LHCN-M2 (cell line): Measurements from ENCODE around the gene FUT6. TPM values are rescaled to one million over a fixed set of nuclear protein-coding genes. Genes with fewer than 3 reads are reported as not detected.

Source experiments
- DNase-seq: peaks from one replicate; pipeline ENCODE4 v3.0.0-alpha.2; 2012; ENCODE audit warnings: low read depth
- total RNA-seq: library from RNA; depleted of rRNA; stranded (reverse); fragments of >200 nt; gene quantifications from 2 replicates; pipeline ENCODE4 v1.2.3, GENCODE V29; 2014

FUT6 gene
- total RNA-seq, 1 experiment from 2014 or later: not detected

DNA sequence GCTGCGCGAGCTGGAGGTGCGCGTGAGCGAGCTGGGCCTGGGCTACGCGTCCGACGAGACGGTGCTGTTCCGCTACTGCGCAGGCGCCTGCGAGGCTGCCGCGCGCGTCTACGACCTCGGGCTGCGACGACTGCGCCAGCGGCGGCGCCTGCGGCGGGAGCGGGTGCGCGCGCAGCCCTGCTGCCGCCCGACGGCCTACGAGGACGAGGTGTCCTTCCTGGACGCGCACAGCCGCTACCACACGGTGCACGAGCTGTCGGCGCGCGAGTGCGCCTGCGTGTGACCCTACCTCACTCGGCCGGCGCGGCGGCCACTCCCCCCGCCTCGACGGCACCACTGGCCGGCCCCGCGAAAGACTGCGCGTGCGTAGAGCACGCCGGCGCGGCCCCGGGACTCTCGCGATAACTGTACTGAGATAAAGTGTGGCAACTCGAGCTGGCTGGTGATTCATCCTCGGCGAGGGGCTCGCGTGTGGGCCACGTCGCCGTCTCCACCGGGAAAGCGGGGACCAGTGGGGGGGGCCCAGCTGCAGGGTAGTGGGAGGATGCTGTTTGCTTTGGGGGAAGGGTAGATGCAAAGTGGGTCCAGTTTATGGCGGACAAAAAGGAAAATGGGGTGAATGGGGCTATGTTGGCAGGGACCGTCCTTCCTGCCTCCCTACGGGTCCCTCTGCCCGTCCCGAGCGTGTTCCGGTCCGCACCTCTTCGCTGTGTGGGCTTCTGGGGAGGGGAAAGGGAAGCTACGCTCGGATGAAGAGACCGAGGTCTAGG, 11.4 kb downstream of the FUT6 start:
- DNase-seq: peak; percentile 49

DNA sequence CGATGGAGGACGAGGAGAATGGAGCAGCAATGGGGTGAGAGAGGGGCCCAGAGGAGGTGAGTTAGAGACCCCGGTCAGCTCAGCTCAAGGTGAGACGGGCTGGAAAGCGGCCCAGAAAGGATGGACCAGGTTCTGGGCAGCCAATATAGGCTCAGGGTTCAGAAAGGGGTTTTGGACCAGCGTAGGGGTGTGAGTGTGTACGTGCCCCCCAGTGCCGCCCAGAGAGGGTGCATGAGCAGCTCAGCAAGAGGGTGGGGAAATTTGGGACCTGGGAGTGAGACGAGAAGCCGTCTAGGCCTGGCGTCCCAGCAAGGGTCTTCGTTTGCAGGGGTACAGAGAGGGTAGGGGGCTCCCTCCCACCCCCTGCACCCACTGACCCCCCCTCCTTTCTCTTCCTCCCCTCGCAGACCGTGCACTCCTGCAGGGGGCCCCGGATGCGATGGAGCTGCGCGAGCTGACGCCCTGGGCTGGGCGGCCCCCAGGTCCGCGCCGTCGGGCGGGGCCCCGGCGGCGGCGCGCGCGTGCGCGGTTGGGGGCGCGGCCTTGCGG, 12.1 kb downstream of the FUT6 start:
- no peak for DNase-seq

DNA sequence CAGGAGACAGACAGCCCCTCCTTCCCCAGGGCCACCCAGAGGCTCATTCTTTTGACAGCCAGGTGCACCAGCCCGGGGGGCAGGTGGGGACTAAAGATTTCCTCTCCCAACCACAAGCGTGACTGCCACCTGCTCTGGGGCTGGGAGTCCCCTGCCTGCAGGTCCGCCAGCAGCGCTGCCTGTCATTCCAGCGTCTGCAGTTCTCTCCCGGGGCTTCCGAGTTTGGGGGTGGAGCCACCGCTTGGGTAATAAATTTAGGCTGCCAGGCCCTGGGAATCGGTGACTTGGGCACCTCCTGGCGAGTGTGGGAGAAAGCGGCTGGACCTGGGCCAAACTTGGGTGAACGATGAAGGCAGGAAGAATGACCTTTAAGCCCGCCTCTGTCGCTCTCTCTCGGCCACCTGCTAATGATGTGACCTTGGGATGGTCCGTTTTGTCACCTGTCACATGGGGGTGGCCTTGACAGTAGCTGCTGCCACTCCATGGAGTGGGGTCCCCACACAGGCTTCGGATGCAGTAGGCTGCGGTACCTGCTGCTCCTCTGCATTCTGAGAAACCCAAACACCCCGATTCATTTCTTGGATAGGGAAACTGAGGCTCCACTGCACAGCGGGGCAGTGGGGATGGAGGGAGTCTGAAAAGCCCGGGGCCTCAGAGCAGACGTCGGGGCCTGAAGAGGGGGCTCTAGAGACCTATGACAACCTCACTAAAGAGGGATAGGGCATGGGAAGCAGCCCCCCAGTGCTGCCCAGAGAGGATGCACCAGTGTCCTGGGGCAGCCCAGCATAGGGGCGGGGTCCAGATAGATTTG, 12.8 kb downstream of the FUT6 start:
- DNase-seq: peak; percentile 29

DNA sequence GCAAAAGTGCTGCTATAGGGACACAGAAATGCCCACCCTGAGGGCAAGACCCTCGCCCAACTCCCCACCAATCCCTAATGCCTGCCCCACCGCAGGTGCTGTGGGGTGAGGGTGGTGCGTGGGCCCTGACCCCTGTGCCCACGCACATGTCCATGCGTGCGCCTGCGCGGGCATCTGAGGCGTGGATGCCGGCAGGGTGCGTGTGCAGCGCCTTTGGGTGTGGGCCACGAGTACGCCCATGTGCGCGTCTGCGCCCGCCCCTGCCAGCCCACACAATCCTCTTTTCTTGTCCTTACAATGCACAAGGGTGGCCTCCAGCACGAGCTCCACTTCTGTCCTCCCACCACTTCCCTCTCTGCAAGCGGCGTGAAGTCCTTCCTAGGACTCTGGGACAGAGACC, 14.3 kb downstream of the FUT6 start:
- DNase-seq: no peak

DNA sequence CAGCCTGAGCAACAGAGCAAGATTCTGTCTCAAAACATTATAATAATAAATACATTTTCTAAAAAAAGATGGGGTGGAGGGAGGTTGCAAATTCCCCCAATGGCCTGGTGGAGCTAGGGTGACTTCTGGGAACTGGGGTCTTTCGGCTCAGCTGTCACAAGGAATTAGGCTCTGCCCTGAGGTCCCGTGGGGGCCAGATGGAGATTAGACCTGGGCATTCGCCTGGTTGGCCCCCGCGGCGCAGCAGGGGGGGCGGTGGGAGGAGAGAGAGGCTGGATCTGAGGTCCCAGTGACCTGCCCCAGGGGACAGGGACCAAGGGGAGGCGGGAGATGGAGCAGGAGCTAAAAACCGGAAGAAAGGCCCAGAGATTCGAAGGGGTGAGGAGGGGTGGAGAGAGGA, 14.8 kb downstream of the FUT6 start:
- DNase-seq: no peak

DNA sequence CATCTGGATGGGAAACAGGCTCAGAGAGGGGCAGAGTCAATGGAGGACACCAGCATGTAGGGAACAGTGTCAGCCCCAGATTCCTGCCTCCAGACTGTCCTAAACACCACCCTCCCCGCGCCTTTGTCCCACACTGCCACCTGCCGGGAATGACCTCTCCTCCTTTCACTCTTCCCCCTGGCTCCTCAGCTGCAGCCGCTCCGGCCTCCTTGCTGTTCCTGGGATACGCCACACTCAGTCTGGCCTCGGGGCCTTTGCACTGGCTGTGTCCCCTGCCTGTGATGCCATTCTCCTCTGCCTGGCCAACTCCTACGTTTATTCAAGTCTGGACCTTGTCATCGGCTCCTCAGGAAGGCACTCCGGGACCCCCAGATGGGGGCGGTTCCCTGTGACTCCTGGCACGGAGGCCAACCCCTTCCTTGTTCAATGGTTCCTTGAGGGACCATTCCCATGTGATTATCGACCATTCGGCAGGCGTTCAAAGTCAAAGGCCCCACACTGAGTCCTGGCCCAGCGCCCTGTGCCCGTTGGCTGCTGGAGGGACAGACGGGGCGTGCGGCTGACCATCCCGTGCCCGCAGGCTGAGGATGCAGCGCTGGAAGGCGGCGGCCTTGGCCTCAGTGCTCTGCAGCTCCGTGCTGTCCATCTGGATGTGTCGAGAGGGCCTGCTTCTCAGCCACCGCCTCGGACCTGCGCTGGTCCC, 15.8 kb downstream of the FUT6 start:
- no peak for DNase-seq

DNA sequence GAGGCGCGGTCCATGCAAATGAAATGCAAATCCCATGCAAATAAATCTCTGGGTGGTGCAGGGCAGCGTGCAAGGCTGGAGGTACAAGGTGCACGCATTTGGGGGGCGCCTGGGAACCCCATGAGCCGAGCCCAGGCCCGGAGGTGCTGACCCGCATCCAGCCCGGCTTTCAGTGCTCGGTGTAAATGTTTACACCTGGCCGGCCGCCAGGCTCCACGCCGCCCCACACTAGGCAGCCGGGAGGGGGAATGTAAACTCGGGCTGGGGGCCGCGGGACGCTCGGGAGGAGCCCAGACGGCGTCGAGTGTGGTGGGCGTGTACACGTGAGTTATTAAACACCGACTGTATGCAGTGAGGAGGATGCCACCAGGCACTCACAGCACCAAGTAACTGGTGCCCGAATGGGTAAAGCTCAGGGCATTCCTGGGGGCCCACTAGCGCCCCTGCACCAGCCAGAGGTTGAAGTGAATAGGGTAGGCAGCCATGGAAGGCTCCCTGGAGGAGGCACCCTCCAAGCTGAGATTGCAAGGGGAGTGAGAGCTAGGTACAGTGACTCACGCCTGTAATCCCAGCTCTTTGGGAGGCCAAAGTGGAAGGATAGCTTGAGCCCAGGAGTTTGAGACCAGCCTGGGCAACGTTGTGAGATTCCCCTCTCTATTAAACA, 17.2 kb downstream of the FUT6 start:
- no peak for DNase-seq

DNA sequence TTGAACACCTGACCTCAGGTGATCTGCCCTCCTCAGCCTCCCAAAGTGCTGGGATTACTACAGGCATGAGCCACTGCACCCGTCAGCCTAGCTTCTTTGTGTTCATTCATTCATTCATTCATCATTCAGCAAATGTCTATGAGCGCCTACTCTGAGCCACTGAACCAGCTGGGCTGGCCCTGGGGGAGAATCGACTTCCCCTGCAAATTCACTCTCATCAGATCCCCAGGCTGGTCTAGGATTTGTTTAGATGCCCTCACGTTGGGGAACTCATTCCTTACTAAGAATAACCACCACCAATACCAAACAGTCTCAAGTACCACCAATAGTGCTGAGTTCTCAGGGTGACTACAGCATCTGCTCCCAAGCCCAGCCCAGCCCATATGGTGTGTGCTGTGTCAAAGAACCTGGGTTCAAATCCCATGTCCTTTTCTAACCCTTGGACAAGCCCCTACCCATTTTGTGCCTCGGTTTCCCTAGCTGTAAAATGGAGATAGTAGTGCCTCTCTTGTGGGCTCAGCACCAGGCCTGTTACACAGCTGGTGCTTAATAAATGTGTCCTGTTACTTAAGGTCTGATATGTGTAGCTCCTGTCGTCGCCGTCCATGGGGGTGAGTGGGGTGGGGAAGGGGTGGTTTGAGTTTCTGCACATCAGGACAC, 17.9 kb downstream of the FUT6 start:
- no peak for DNase-seq

DNA sequence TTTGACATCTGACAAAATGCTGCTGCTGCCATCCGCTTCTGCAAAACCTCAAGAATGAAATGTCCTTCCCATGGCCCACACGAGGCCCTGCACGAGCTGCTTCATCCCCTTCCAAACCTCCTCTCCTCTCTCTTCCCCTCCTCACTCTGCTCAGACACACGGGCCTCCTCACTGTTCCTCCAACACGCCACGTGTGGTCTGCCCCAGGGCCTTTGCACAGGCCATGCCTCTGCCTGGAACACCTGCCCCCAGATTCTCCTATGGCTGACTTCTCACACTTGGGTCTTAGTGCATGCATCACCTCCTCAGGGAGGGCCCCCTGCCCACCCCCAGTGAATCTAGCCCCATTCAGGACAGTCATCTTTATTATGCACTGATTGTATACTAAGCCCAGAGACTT, 18.7 kb downstream of the FUT6 start:
- DNase-seq: no peak

DNA sequence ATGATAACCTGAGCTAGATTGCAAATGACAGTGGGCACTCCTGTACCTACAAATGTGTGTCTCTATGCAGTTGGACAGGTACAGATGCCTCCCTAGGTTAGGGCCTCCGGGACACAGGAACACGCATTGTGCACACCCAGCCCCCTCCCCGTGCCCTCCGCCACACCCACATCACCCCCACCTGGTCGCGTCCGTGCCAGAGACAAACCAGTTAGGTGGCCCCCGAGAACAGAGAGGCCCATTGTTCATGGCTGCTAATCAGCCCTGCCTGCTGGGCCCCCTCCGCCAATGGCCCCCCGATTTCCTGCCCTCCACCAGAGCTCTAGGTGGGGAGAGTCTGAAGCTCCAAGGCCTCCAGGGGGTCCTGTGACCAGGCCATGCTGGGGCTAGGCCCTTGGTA, 20.9 kb downstream of the FUT6 start:
- DNase-seq: no peak

DNA sequence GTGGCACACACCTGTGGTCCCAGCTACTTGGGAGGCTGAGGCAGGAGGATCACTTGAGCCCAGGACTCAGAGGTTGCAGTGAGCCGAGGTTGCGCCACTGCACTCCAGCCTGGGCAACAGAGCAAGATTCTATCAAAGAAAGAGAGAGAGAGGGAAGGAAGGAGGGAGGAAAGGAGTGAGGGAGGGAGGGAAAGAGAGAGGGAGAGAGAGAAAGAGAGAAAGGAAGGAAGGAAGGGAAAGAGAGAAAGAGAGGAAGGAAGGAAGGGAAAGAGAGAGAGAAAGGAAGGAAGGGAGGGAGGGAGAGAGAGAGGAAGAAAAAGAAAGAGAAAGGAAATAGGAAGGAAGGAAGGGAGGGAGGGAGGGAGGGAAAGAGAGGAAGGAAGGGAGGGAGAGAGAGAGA, 22.3 kb downstream of the FUT6 start:
- no peak for DNase-seq

DNA sequence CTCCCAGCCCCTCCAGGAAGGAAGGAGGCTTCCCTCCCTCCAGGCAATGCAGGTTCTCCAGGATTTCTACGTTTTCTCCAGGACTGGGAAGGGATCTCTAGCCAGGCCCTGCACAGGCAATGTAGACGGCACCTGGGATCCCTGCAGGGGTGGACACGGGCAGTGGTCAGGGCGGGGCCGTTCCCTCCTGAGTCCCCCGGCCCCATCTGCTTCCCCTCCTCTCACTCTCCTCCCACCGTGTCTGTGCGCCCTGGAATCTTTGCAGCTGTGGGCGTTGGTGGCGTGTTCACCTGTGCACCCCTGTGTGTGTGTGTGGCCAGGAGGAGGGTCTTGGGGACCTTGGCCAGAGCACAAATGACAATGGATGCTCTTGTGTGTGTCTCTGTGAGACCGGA, 24.7 kb downstream of the FUT6 start:
- no peak for DNase-seq

DNA sequence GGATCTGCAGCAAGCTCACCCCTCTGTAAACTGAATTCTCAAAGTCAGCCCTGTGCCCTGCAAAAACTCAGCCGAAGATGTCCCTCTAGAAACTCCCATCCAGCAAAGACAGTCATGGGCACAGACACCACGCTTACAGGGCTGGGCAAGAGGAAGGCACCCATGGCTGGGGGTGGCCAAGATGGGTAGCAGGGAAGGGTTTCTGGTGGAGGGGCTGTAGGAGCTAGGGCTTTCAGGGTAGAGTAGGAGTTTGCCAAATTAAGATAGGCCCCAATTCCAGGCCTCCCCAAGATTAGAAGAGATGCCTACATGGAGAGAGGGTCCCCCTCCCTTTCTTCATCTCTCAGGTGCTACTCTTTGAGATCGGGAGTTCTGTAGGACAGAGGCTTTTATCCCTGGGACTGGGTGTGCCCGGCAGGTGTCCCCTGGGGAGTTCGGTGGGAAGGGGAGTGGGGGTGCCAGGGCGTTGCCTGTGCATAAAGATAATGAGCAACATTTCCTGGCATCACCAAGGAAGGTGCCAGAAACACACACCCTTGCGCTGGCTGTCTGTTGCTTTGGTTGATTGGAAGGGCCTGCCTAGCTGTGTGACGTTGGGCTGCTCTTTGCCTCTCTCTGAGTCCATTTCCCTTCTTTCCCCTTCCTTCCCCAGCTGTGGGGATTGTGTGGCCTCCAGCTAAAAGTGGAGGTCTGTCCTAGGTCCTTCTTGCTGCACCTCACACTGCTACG, 25.2 kb downstream of the FUT6 start:
- DNase-seq: no peak

DNA sequence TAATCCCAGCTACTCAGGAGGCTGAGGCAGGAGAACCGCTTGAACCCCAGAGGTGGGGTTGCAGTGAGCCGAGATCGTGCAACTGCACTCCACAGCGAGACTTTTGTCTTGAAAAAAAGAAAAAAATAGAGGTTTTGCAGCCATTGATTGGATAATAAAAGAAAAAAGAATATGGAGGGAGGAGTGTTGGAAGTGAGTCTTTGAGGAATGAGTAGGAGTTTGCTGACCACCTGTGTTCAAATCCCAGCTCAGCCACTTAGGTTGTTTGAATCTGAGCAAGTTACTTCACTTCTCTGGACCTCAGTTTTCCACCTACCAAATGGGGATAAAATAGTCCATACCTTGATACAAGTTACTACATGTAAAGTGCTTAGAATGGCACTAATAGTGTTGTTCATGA, 28.4 kb downstream of the FUT6 start:
- no peak for DNase-seq

DNA sequence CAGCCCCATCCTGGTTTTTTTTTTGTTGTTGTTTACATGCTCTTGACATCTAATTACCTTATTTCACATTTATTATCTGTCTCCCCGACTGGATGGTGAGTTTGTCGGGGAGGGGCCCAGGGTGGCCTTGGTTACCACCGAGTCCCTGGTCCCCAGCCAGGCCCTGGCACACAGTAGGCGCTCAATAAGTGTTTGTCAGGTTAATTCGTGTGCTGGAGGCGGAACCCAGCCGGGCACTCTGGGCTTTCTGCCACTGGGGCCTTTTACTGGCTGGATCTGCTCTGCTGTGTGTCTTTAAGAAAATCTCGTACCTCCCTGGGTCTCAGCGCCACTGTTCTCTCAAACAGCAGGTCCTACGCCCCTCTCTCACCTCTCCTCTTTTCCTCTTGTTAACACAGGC, 30.0 kb downstream of the FUT6 start:
- no peak for DNase-seq

DNA sequence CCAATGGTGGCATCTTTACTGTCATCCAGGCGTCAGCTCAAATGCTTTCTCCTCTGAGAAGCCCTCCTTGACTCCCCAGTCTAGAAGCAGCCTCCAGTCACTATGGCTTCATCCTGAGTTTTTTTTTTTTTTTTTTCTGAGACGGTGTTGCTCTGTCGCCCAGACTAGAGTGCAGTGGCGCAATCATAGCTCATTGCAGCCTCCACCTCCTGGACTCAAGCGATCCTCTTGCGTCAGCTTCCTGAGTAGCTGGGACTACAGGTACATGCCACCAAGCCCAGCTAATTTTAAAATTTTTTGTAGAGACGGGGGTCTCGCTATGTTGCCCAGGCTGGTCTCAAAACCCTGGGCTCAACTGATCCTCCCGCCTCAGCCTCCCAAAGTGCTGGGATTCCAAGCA, 30.4 kb downstream of the FUT6 start:
- no peak for DNase-seq

DNA sequence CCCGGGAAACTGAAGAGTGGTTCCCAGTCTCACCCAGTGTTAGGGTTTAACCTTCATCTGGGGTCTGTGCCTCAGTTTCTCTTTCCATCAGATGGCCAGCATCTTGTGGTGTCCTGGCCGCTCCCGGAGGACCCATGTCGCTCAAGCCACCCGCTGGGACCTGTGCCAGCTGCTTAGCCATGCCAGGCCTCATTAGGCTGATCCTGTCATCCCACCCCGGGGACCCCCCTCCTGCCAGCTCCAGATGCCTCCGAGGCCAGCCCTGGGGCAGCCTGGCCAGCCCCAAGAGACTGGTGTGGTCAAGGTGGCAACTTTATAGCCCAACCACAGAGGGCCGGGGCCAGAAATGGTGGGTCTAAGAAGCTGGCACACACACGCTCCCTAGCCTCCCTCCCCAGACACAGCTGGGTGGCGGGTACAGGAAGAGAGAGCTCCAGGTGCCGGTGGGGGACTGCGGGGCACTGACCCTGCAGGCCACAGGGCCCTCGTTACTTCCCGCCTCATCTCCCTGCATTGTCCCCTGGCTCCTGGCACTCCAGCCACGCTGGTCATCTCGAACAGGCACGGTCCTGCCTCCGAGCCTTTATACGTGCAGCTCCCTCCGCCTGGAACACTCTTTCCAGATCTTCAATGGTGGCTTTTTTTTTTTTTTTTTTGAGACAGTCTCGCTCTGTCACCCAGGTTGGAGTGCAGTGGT, 31.2 kb downstream of the FUT6 start:
- DNase-seq: no peak

DNA sequence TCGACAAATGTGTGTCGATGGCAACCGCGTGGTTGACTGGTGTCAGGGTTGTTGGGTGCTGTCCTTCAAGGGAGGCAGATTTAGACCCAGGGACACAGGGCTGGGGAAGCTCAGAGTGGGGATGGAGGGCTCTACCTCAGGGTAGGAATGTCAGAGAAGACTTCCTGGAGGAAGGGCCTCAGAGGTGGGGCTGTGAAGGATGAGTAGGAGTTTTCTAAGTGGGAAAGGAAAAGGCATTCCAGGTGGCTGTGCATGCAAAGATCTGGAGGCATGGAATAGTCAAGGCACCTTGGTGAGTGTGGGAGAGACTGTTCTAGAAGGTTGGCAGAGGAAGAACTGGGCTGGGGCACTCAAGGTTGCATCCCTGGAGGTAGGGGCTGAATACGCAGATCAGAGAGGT, 32.6 kb downstream of the FUT6 start:
- no peak for DNase-seq

DNA sequence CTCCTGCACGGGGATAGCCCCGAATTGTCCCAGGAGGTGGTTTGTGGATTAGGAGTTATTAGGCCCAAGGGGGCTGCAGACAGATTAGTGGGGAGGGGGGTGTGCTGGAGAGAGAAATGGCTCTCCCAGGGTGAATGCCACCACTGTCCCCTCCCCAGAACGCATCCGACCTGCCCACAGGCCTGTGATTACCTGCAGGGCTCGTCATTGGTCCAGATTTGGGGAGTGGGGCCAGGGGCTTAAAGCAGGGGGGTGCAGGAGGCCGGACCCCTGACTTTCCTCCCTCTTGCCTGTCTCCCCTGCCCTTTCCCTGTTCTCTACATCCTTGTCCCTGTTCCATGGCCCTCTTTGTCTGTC, 33.4 kb downstream of the FUT6 start:
- no peak for DNase-seq
